OCI-LY7 (cell line): ENCODE results near the gene ZBED4. TPM values are rescaled to one million over a fixed set of nuclear protein-coding genes. Genes with fewer than 3 reads are reported as not detected.

Experiments used
- BruUV-seq: library from RNA; stranded (reverse); fragments of 400-500 nt; replicated peaks from 2 replicates; lab custom pipeline; 2021; lab: Mats Ljungman, UMichigan
- CTCF ChIA-PET: fragments of 300-600 bp; sonication (Branson Sonifier 250); formaldehyde crosslinking; loops from one replicate; lab custom pipeline; 2022; ENCODE audit warnings: antibody characterized with exemption; ENCODE audit not compliant: unreplicated experiment; lab: Charles Lee
- POLR2A ChIA-PET: fragments of 300-600 bp; sonication (Branson Sonifier 250); formaldehyde crosslinking; loops from one replicate; lab custom pipeline; 2022; ENCODE audit warnings: antibody characterized with exemption; lab: Charles Lee
- DNase-seq: peaks from one replicate; pipeline ENCODE4 v3.0.0-alpha.2; 2015; ENCODE audit warnings: low spot score
- H2AFZ ChIP-seq: fragments of 200-600 bp; sonication (generic), shearing (Covaris generic); 2 replicates; pipeline ENCODE4 v1.6.1; 2014; ENCODE audit warnings: mild to moderate bottlenecking, antibody characterized with exemption, low read length, moderate library complexity
- H3K27ac ChIP-seq: fragments of 200-600 bp; sonication (generic); 2 replicates; pipeline ENCODE4 v1.5.1; 2014; ENCODE audit warnings: mixed run types, low read depth, mild to moderate bottlenecking, moderate library complexity, low read length, inconsistent platforms; ENCODE audit not compliant: poor library complexity, severe bottlenecking
- H3K36me3 ChIP-seq: fragments of 200-600 bp; sonication (generic); 2 replicates; pipeline ENCODE4 v1.6.1; 2014; ENCODE audit warnings: mild to moderate bottlenecking, antibody characterized with exemption, low read length, moderate library complexity, mixed read lengths; ENCODE audit not compliant: insufficient read depth
- H3K4me1 ChIP-seq: fragments of 200-600 bp; sonication (generic); 2 replicates; pipeline ENCODE4 v1.5.1; 2014; ENCODE audit warnings: mild to moderate bottlenecking, low read length; ENCODE audit not compliant: insufficient read depth, poor library complexity, severe bottlenecking
- H3K4me2 ChIP-seq: fragments of 200-600 bp; sonication (generic); 2 replicates; pipeline ENCODE4 v1.6.1; 2014; ENCODE audit warnings: mild to moderate bottlenecking, low read length
- H3K4me3 ChIP-seq: fragments of 200-600 bp; sonication (generic); 2 replicates; pipeline ENCODE4 v1.5.1; 2014; ENCODE audit warnings: mild to moderate bottlenecking, low read depth, low read length; ENCODE audit not compliant: poor library complexity, severe bottlenecking
- H3K79me2 ChIP-seq: fragments of 200-600 bp; sonication (generic); 2 replicates; pipeline ENCODE4 v1.6.1; 2016; ENCODE audit warnings: low read depth, mild to moderate bottlenecking, low read length, moderate library complexity, mixed read lengths; ENCODE audit not compliant: insufficient read depth
- H3K9me2 ChIP-seq: fragments of 200-600 bp; sonication (generic); 2 replicates; pipeline ENCODE4 v1.6.1; 2016; ENCODE audit warnings: mild to moderate bottlenecking, low read length, mixed read lengths; ENCODE audit not compliant: insufficient read depth
- H3K9me3 ChIP-seq: fragments of 200-600 bp; sonication (generic); 2 replicates; pipeline ENCODE4 v1.6.1; 2014; ENCODE audit warnings: mild to moderate bottlenecking, mixed run types, low read length, mixed read lengths
- H4K20me1 ChIP-seq: fragments of 200-600 bp; sonication (generic); 2 replicates; pipeline ENCODE4 v1.6.1; 2014; ENCODE audit warnings: mild to moderate bottlenecking, antibody characterized with exemption, low read length, moderate library complexity, mixed read lengths; ENCODE audit not compliant: insufficient read depth
- EZH2phosphoT487 ChIP-seq: fragments of 200-600 bp; sonication (generic); IDR thresholded peaks from 2 replicates; pipeline ENCODE4 v1.6.1; 2018; ENCODE audit warnings: low read depth, borderline replicate concordance, mild to moderate bottlenecking, mixed run types, antibody characterized with exemption, low read length, moderate library complexity, mixed read lengths
- intact Hi-C: fragments of 100-400 bp; cut with micrococcal nuclease; formaldehyde crosslinking; loops from one replicate; pipeline ENCODE4 v1.10.0; 2022; ENCODE audit not compliant: unreplicated experiment
- total RNA-seq, 2 experiments: library from RNA; depleted of rRNA in 1 of 2; stranded (reverse); fragments of >200 nt in 1 of 2; shearing (Covaris generic) in 1 of 2; gene quantifications; 2 replicates each; pipeline ENCODE4 v1.2.3, GENCODE V29; 2014 to 2022
- TF ChIP-seq, protein P1 (sequence below): fragments of 200-600 bp; sonication (generic); conservative IDR thresholded peaks from 2 replicates; pipeline ENCODE4 v1.5.1; 2014; ENCODE audit warnings: mild to moderate bottlenecking, antibody characterized with exemption, low read length, moderate library complexity, mixed read lengths

The ZBED4 gene
- total RNA-seq, 2 experiments from 2014 or later = 30.4 to 31.6 TPM

- Histone ChIP-seq H3K4me3 (no peak overlapping the region), H3K4me1 (peaks cover 25% of the 10 kb centered on the region), H3K27ac (no peak overlapping the region), H2AFZ (no peak overlapping the region), H3K9me2 (no peaks in the 10 kb centered on the region), H3K9me3 (no peaks in the 10 kb centered on the region), H3K36me3 (peaks cover 20% of the 10 kb centered on the region), H3K79me2 (peaks cover 56% of the 10 kb centered on the region), H4K20me1 (peaks cover 24% of the 10 kb centered on the region), H3K4me2 (peak overlapping the region; percentile 84)
- ChIA-PET CTCF (no interaction called here), POLR2A (no interaction called here)
- intact Hi-C loops = no loop called here
- no peak for DNase-seq
- BruUV-seq = no TSS peak
- no peak for TF ChIP-seq EZH2phosphoT487
- TF ChIP-seq, protein P1, sequence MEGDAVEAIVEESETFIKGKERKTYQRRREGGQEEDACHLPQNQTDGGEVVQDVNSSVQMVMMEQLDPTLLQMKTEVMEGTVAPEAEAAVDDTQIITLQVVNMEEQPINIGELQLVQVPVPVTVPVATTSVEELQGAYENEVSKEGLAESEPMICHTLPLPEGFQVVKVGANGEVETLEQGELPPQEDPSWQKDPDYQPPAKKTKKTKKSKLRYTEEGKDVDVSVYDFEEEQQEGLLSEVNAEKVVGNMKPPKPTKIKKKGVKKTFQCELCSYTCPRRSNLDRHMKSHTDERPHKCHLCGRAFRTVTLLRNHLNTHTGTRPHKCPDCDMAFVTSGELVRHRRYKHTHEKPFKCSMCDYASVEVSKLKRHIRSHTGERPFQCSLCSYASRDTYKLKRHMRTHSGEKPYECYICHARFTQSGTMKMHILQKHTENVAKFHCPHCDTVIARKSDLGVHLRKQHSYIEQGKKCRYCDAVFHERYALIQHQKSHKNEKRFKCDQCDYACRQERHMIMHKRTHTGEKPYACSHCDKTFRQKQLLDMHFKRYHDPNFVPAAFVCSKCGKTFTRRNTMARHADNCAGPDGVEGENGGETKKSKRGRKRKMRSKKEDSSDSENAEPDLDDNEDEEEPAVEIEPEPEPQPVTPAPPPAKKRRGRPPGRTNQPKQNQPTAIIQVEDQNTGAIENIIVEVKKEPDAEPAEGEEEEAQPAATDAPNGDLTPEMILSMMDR = no peak
Observed at GRCh38 chr22:49856343-49856742, 2.7 kb downstream of the ZBED4 start.

DNA sequence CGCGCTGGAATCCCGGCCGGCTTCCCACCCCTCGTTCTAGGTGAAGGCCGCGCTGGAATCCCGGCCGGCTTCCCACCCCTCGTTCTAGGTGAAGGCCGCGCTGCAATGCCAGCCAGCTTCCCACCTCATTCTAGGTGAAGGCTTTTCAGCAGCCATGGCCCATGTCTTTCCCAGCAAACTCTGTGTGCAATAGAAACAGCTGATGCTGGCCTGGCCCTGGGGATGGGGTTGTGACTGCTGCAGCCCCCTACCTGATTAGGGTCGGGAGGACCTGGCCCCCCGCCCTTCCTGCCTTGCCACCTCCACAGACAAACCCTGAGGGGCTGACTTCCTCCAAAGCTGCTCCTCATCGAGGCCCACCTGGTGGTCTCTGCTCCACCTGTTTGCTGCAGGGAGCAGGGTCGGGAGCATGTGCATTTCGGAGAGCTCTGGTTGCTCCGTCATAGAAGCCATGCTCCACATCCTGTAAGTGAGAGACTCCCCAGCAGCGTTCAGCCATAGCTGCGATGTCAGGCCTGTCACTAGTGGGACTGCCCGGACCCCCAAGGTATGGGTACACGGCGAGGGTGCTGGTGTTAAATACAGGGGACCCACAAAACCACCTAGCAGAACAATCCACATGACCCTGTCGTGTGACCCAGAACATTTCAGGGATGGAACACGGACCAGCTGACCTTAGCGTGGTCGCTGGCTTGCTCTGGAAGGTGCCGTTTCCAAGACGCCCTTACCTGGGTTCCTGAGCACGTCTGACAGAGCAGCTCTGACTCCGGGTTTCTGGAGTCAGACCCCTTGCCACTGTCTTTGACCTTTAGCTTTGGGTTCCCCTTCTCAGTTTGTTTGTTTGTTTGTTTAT, 3.3 kb downstream of the ZBED4 start:
- H3K9me3 ChIP-seq = no peaks in the 10 kb centered on the region
- no peak for DNase-seq
- BruUV-seq = no TSS peak
- H3K27ac ChIP-seq = no peak overlapping the region
- peaks cover 63% of the 10 kb centered on the region for H3K79me2 ChIP-seq
- no peak overlapping the region for H3K4me3 ChIP-seq
- no peak for TF ChIP-seq EZH2phosphoT487
- TF ChIP-seq, protein P1 = no peak
- no peak overlapping the region for H3K4me2 ChIP-seq
- ChIA-PET POLR2A (no interaction called here), CTCF (no interaction called here)
- H3K36me3 ChIP-seq = peaks cover 20% of the 10 kb centered on the region
- peaks cover 24% of the 10 kb centered on the region for H4K20me1 ChIP-seq
- intact Hi-C loops = no loop called here
- no peaks in the 10 kb centered on the region for H3K9me2 ChIP-seq
- peaks cover 25% of the 10 kb centered on the region for H3K4me1 ChIP-seq
- no peak overlapping the region for H2AFZ ChIP-seq

GRCh38 chr22:49858827-49859226, 5.2 kb downstream of the ZBED4 start:
- Histone ChIP-seq H3K4me3 (no peak overlapping the region), H3K9me2 (no peaks in the 10 kb centered on the region), H3K4me1 (peaks cover 15% of the 10 kb centered on the region), H2AFZ (no peak overlapping the region), H3K9me3 (no peaks in the 10 kb centered on the region), H3K79me2 (peaks cover 81% of the 10 kb centered on the region), H3K27ac (no peak overlapping the region), H4K20me1 (peaks cover 24% of the 10 kb centered on the region), H3K36me3 (peaks cover 20% of the 10 kb centered on the region), H3K4me2 (no peak overlapping the region)
- TF ChIP-seq EZH2phosphoT487 = no peak
- TF ChIP-seq, protein P1 = no peak
- intact Hi-C loops = no loop called here
- DNase-seq = no peak
- ChIA-PET CTCF (no interaction called here), POLR2A (no interaction called here)
- no TSS peak for BruUV-seq
